Stimulated activated memory B cell treated with anti-CD40 and anti-IgM and Interleukin-4, amounts not matched to agents 10 μg/mL and 1 μg/mL and 100 μg/mL, for 72 hours (primary cell): ENCODE data around the gene SLC30A2.

ENCODE experiments used
- ATAC-seq: fragments of 150-1000 bp; cut with Tn5 transposase; 2 replicates; pipeline ENCODE4 v1.10.0; 2021
- H3K27ac Mint-ChIP-seq: one replicate; pipeline ENCODE4 v1.8.0; 2022; ENCODE audit warnings: mild to moderate bottlenecking, mixed read lengths
- H3K27me3 Mint-ChIP-seq: one replicate; pipeline ENCODE4 v1.8.0; 2022; ENCODE audit warnings: mixed read lengths
- H3K36me3 Mint-ChIP-seq: one replicate; pipeline ENCODE4 v1.8.0; 2022; ENCODE audit warnings: mixed read lengths
- H3K4me1 Mint-ChIP-seq: one replicate; pipeline ENCODE4 v1.8.0; 2022; ENCODE audit warnings: mixed read lengths
- H3K4me3 Mint-ChIP-seq: one replicate; pipeline ENCODE4 v1.8.0; 2022; ENCODE audit warnings: mild to moderate bottlenecking, moderate library complexity, mixed read lengths
- H3K9me3 Mint-ChIP-seq: one replicate; pipeline ENCODE4 v1.8.0; 2022; ENCODE audit warnings: mixed read lengths

Gene SLC30A2

DNA sequence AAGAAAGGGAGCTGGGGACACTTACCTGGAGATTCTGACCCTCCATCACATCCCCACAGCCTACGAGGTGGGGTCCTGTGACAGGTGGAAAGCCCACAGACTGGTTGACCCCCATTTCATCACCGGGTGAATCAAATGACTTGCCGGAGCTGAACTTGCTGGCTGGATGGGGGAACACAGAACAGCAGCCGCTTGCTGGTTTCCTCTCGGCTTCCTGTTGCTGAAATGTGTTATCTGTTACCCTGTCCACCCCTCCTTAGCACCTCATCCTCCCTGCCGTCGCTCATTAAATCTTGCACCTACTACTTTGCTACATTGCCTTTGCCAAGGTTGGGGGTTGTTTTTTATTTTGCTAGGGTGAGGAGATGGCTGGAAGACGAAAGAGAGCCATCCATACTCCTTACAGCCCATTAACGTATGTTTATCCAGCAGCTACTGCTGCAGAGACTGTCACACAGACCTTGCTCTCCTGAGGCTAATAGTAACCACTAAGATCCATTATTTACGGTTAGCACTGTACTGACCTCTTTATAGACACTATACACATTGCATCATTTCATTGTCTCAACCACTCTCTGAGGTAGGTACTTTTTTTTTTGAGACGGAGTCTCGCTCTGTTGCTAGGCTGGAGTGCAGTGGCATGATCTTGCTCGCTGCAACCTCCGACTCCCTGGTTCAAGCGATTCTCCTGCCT is 55.1 kb downstream of the SLC30A2 start:
- no peaks in the 10 kb centered on the region for H3K9me3 Mint-ChIP-seq
- H3K4me1 Mint-ChIP-seq = peaks cover 23% of the 10 kb centered on the region
- H3K36me3 Mint-ChIP-seq = peaks cover 39% of the 10 kb centered on the region
- no peaks in the 10 kb centered on the region for H3K27me3 Mint-ChIP-seq
- no peak for ATAC-seq
- H3K27ac Mint-ChIP-seq = no peak overlapping the region
- H3K4me3 Mint-ChIP-seq = no peak overlapping the region

- Mint-ChIP-seq H3K4me3 (no peak overlapping the region), H3K4me1 (peaks cover 21% of the 10 kb centered on the region), H3K27ac (no peak overlapping the region), H3K27me3 (no peaks in the 10 kb centered on the region), H3K36me3 (peaks cover 45% of the 10 kb centered on the region), H3K9me3 (no peaks in the 10 kb centered on the region)
- no peak for ATAC-seq
These were observed 55.7 kb downstream of the SLC30A2 start for GRCh38 chr1:25990251-25990650.

GRCh38 chr1:25989440-25990234 is 56.3 kb downstream of the SLC30A2 start:
- no peak for ATAC-seq
- Mint-ChIP-seq H3K4me1 (peaks cover 16% of the 10 kb centered on the region), H3K9me3 (no peaks in the 10 kb centered on the region), H3K36me3 (peaks cover 45% of the 10 kb centered on the region), H3K27me3 (no peaks in the 10 kb centered on the region), H3K4me3 (no peak overlapping the region), H3K27ac (no peak overlapping the region)

DNA sequence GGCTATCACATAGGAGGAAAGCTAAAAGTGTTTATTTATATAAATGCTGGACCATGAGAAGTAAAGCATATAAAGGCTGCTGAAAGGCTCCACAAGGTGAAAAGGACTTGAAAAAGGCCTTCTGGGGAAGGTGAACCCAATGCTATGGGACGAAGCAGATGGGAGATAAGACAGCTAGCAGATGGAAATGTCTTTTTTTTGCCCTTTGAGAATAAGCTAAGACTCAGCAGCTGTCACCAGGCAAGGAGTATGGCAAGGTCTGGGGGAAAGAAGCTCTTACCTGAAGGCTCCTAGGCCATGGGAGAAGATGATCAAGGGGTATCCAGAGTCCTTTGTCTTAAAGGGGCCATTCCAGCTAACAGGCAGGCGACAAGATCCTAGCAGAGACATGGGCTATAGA is 58.0 kb downstream of the SLC30A2 start:
- no peak for ATAC-seq
- Mint-ChIP-seq H3K9me3 (no peaks in the 10 kb centered on the region), H3K27me3 (no peaks in the 10 kb centered on the region), H3K4me3 (no peak overlapping the region), H3K36me3 (peaks cover 50% of the 10 kb centered on the region), H3K27ac (no peak overlapping the region), H3K4me1 (peaks cover 9% of the 10 kb centered on the region)
